Measurements from ENCODE around the gene RAET1G. TPM values are rescaled to one million over a fixed set of nuclear protein-coding genes. Genes with fewer than 3 reads are reported as not detected.

The RAET1G gene
- total RNA-seq, 1 donor from 2014 or later, result 0.53 TPM

- Mint-ChIP-seq H3K27me3 (peaks cover 19% of the 10 kb centered on the region), H3K36me3 (no peaks in the 10 kb centered on the region), H3K4me1 (ENCODE audit: unreplicated experiment) (no peaks in the 10 kb centered on the region), H3K9me3 (peaks cover 5% of the 10 kb centered on the region), H3K27ac (no peak overlapping the region), H3K4me3 (no peak overlapping the region)
- peak; percentile 52 for DNase-seq (ENCODE audit: extremely low spot score, unreplicated experiment)
- no peak for TF ChIP-seq CTCF (conservative IDR thresholded peaks at IDR 0.05)
These were observed 18.1 kb downstream of the RAET1G start for GRCh38 chr6:149904661-149905370.

GRCh38 chr6:149903938-149904611, 18.8 kb downstream of the RAET1G start:
- peaks cover 19% of the 10 kb centered on the region for H3K27me3 Mint-ChIP-seq
- H3K36me3 Mint-ChIP-seq, result no peaks in the 10 kb centered on the region
- TF ChIP-seq CTCF (conservative IDR thresholded peaks at IDR 0.05), result no peak
- H3K27ac Mint-ChIP-seq, result no peak overlapping the region
- H3K4me3 Mint-ChIP-seq, result no peak overlapping the region
- no peaks in the 10 kb centered on the region for H3K4me1 Mint-ChIP-seq (ENCODE audit: unreplicated experiment)
- DNase-seq (ENCODE audit: extremely low spot score, unreplicated experiment), result peak; percentile 62
- peaks cover 5% of the 10 kb centered on the region for H3K9me3 Mint-ChIP-seq

GRCh38 chr6:149901444-149902140, 21.3 kb downstream of the RAET1G start:
- no peaks in the 10 kb centered on the region for H3K9me3 Mint-ChIP-seq
- TF ChIP-seq CTCF (conservative IDR thresholded peaks at IDR 0.05), result no peak
- no peak overlapping the region for H3K4me3 Mint-ChIP-seq
- H3K4me1 Mint-ChIP-seq (ENCODE audit: unreplicated experiment), result no peaks in the 10 kb centered on the region
- peaks cover 28% of the 10 kb centered on the region for H3K27me3 Mint-ChIP-seq
- DNase-seq (ENCODE audit: extremely low spot score, unreplicated experiment), result peak; percentile 2
- no peak overlapping the region for H3K27ac Mint-ChIP-seq
- no peaks in the 10 kb centered on the region for H3K36me3 Mint-ChIP-seq

DNA sequence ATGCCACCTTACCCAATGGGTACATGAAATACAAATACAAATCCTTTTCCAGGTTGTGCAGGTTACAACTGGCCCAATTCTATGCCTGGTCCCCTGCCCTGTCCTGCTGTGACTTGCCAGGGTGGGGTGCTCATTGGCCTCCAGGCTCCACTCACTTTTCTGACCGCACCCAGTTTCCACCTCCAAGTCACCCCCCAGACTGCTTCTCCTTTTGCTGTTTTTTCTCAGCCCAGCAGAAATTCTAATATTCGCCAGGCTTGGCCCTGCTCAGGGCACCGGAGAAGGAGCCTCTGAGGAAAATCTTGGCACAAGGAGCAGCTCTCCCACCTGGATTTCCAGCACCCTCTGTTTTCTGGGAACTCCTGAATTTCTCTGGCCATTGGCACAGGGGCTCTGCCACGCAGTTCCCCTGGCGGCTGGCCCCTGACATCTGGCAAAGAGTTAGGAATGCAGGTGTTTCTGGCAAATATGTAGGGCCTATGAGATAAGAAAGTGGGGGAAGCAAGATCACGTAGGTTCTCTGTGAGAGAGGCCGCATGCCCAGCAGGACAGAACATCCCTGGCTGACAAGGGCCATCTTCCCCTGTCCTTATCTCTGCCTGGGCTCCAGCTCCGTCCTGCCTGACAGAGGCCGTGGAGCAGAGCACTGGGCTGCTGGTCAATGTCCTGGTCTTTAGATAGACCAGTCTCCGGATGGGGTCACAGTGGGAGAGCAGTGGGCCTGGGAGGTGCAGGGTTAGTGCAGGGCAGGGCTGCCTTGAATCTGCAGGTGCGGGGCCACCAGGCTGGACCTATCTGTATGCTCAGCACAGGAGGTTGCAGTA, 22.1 kb downstream of the RAET1G start:
- TF ChIP-seq CTCF (conservative IDR thresholded peaks at IDR 0.05), result no peak
- no peak for DNase-seq (ENCODE audit: extremely low spot score, unreplicated experiment)
- Mint-ChIP-seq H3K27ac (no peak overlapping the region), H3K27me3 (peaks cover 26% of the 10 kb centered on the region), H3K36me3 (no peaks in the 10 kb centered on the region), H3K4me3 (no peak overlapping the region), H3K9me3 (no peaks in the 10 kb centered on the region), H3K4me1 (ENCODE audit: unreplicated experiment) (peaks cover 2% of the 10 kb centered on the region)

DNA sequence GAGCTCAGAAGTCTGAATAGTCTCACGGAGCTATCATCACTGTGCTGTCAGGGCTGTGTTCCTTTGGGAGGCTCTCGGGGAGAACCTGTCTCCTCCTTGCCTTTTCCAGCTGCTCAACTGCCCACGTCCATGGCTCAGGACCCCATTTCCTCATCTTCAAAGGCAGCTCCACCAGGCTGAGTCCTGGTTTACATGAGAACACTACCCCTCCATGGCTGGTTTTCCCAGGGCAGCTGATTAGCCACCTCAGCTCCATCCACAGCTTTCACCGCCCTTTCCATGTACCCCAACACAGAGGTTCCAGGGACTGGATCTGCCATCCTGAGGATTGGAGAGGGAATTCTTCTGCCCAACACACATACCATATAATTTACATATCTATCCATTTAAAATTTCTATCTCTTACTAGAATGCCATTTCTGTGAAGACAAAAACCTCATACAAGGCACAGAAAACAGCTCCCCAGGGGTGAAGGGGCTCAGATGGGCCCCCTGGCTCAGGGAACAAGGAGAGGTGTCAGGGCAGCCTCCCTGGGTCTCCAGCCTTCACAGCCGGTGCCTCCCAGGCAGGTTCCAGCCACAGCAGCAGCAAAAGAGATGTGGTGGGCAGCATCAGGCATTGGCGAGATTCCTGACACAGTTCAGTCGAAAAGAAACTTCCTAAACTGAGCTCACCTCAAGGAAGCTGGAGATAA, 22.8 kb downstream of the RAET1G start:
- H3K27me3 Mint-ChIP-seq, result peaks cover 26% of the 10 kb centered on the region
- no peak overlapping the region for H3K27ac Mint-ChIP-seq
- no peak for TF ChIP-seq CTCF (conservative IDR thresholded peaks at IDR 0.05)
- no peak overlapping the region for H3K4me3 Mint-ChIP-seq
- H3K9me3 Mint-ChIP-seq, result no peaks in the 10 kb centered on the region
- no peaks in the 10 kb centered on the region for H3K36me3 Mint-ChIP-seq
- DNase-seq (ENCODE audit: extremely low spot score, unreplicated experiment), result no peak
- peaks cover 7% of the 10 kb centered on the region for H3K4me1 Mint-ChIP-seq (ENCODE audit: unreplicated experiment)

All from type B pancreatic cell (in vitro differentiated cells).